K562 (cell line): ENCODE data around the gene LIMS1. TPM values are rescaled to one million over a fixed set of nuclear protein-coding genes. Genes with fewer than 3 reads are reported as not detected.
A peak's percentile ranks its signal among the peaks of the same experiment; 100 is the strongest.

Experiments used
- AFF1 ChIP-seq, 2 experiments: fragments of 450-650 bp; IDR thresholded peaks; 2 replicates each; pipeline ENCODE4 v1.6.1; 2018; ENCODE audit warnings: mild to moderate bottlenecking in 2 of 2, low read depth in 1 of 2; ENCODE audit not compliant: partially characterized antibody in 2 of 2
- ATF1 ChIP-seq, 2 experiments: fragments of 450-650 bp in 1 of 2; IDR thresholded peaks; 2 replicates each; pipeline ENCODE4 v1.6.1; 2016; ENCODE audit warnings: missing compliant biosample characterization in 1 of 2, missing genetic modification characterization in 1 of 2
- ATF4 ChIP-seq: fragments of 450-650 bp; formaldehyde crosslinking; IDR thresholded peaks from 2 replicates; pipeline ENCODE4 v1.4.0; 2022; ENCODE audit warnings: mild to moderate bottlenecking, moderate library complexity
- CAMTA2 ChIP-seq: fragments of 250-450 bp; sonication (Bioruptor Pico); conservative IDR thresholded peaks from 2 replicates; pipeline ENCODE4 v1.5.1; 2022
- CREB1 ChIP-seq, 2 experiments: sonication (generic) in 1 of 2; formaldehyde crosslinking in 1 of 2; IDR thresholded peaks; 2 replicates each; pipeline versions ENCODE4 v1.6.1 to v1.8.0; 2012 to 2022; ENCODE audit warnings: inconsistent platforms in 1 of 2, mild to moderate bottlenecking in 1 of 2, missing genetic modification reagents in 1 of 2, moderate library complexity in 1 of 2
- CXXC5 ChIP-seq: fragments of 250-450 bp; sonication (Bioruptor Pico); IDR thresholded peaks from 2 replicates; pipeline ENCODE4 v1.8.0; 2022; ENCODE audit warnings: inconsistent platforms, mild to moderate bottlenecking, moderate library complexity
- DMBX1 ChIP-seq: fragments of 250-450 bp; sonication (Bioruptor Pico); IDR thresholded peaks from 2 replicates; pipeline ENCODE4 v1.8.0; 2022; ENCODE audit warnings: inconsistent platforms, mild to moderate bottlenecking, moderate library complexity, borderline replicate concordance
- ESRRA ChIP-seq: fragments of 450-650 bp; IDR thresholded peaks from 2 replicates; pipeline ENCODE4 v1.6.1; 2014; ENCODE audit warnings: low read depth, mild to moderate bottlenecking, moderate library complexity, borderline replicate concordance
- FOXK1 ChIP-seq: sonication (generic); formaldehyde crosslinking; IDR thresholded peaks from 2 replicates; pipeline ENCODE4 v1.8.0; 2022; ENCODE audit warnings: missing genetic modification reagents, mild to moderate bottlenecking, borderline replicate concordance
- FOXM1 ChIP-seq, 2 experiments: fragments of 450-650 bp in 1 of 2; sonication (generic) in 1 of 2; formaldehyde crosslinking in 1 of 2; IDR thresholded peaks; 2 replicates each; pipeline versions ENCODE4 v1.6.1 to v1.9.0; 2017 to 2022; ENCODE audit warnings: low read depth in 2 of 2, mild to moderate bottlenecking in 2 of 2, missing genetic modification reagents in 1 of 2, moderate library complexity in 1 of 2
- GABPA ChIP-seq: fragments of 200-800 bp; sonication (Bioruptor generic); conservative IDR thresholded peaks from 2 replicates; pipeline ENCODE4 v1.6.1; 2016; ENCODE audit warnings: low read depth, missing genetic modification characterization, missing compliant biosample characterization
- KDM2B ChIP-seq: fragments of 250-450 bp; sonication (Bioruptor Pico); IDR thresholded peaks from 2 replicates; pipeline ENCODE4 v1.8.0; 2021; ENCODE audit warnings: mild to moderate bottlenecking, moderate library complexity
- MAX ChIP-seq: sonication (generic); formaldehyde crosslinking; IDR thresholded peaks from 2 replicates; pipeline ENCODE4 v1.9.0; 2022; ENCODE audit warnings: mild to moderate bottlenecking, missing genetic modification reagents
- MYC ChIP-seq, 2 experiments: fragments of 250-450 bp in 1 of 2; sonication (Bioruptor Pico) in 1 of 2; IDR thresholded peaks; 2 replicates each; pipeline versions ENCODE4 v1.5.1 to v1.6.1; 2012 to 2021; ENCODE audit warnings: low read depth in 2 of 2, borderline replicate concordance in 1 of 2, improper control_type of control experiment in 1 of 2, low read length in 1 of 2, mild to moderate bottlenecking in 1 of 2, moderate library complexity in 1 of 2
- NCOR1 ChIP-seq: fragments of 450-650 bp; IDR thresholded peaks from 2 replicates; pipeline ENCODE4 v1.6.1; 2016; ENCODE audit warnings: mild to moderate bottlenecking, moderate library complexity
- NFRKB ChIP-seq: fragments of 450-650 bp; IDR thresholded peaks from 2 replicates; pipeline ENCODE4 v1.6.1; 2016; ENCODE audit warnings: low read depth
- SP1 ChIP-seq: sonication (generic); formaldehyde crosslinking; IDR thresholded peaks from 2 replicates; pipeline ENCODE4 v1.8.1; 2022; ENCODE audit warnings: mild to moderate bottlenecking, missing genetic modification reagents
- XRCC5 ChIP-seq: fragments of 200-400 bp; formaldehyde crosslinking; IDR thresholded peaks from 2 replicates; pipeline ENCODE4 v1.6.1; 2017; ENCODE audit warnings: low read depth, mild to moderate bottlenecking, low read length
- ZNF263 ChIP-seq: sonication (generic); formaldehyde crosslinking; IDR thresholded peaks from 2 replicates; pipeline ENCODE4 v1.8.0; 2022; ENCODE audit warnings: mild to moderate bottlenecking, missing genetic modification reagents, borderline replicate concordance
- ZNF668 ChIP-seq: fragments of 250-450 bp; sonication (Bioruptor Pico); IDR thresholded peaks from 2 replicates; pipeline ENCODE4 v1.8.0; 2022; ENCODE audit warnings: mild to moderate bottlenecking, inconsistent platforms
- polyA plus RNA-seq, 8 experiments: library from polyadenylated mRNA; depleted of rRNA in 4 of 8; stranded (reverse) in 5 of 8; unstranded in 3 of 8; fragments of >200 nt; fragmentation: Nextera tagmentation in 2 of 8; fragmentation: Illumina TruSeq in 1 of 8; extraction: Ambion mirVana in 2 of 8; extraction: Trizol in 1 of 8; gene quantifications; 2 replicates each; pipeline versions ENCODE4 v1.2.1 to v1.2.3, GENCODE V29; 2011 to 2014; ENCODE audit warnings: inconsistent platforms in 1 of 8, missing spikeins in 1 of 8
- total RNA-seq, 7 experiments: library from RNA; depleted of rRNA in 6 of 7; stranded (reverse); fragments of >200 nt in 6 of 7; fragmentation: Illumina TruSeq in 2 of 7; extraction: Trizol in 2 of 7; gene quantifications; 2 replicates each; pipeline versions ENCODE4 v1.2.1 to v1.2.3, GENCODE V29; 2011 to 2021; ENCODE audit warnings: low replicate concordance in 1 of 7

LIMS1 gene
- total and polyA plus RNA-seq, 9 of the 15 experiments (the other 6 are each of a cell fraction or from before 2014, with no cell fraction given), result 52.8 to 134 (median 81.0) TPM

GRCh38 chr2:108533832-108534583 lies at the start of gene LIMS1 (continued):
- TF ChIP-seq MAX (CRISPR knock-in tag), result peak; percentile 59; the same call in 1 of the 2 replicates
- TF ChIP-seq ATF4 (CRISPR knock-in tag), result no peak
- peak; percentile 18; the same call in 1 of the 2 replicates for TF ChIP-seq DMBX1
- TF ChIP-seq CAMTA2 (CRISPR knock-in tag), result no peak
- TF ChIP-seq ATF1 (CRISPR knock-in tag; IDR thresholded peaks at IDR 0.05), result no peak; the same call in 1 of the 2 replicates
- TF ChIP-seq ATF1 (tag; IDR thresholded peaks at IDR 0.05), result peak; percentile 43
- TF ChIP-seq NCOR1, result 0 out of 2 replicates have a peak, but pooled peaks have one; percentile 4
- TF ChIP-seq CREB1 (IDR thresholded peaks at IDR 0.05), result 0 out of 2 replicates have a peak, but pooled peaks have one; percentile 19
- TF ChIP-seq CREB1 (CRISPR knock-in tag; IDR thresholded peaks at IDR 0.05), result peak; percentile 43; the same call in 1 of the 2 replicates
- TF ChIP-seq XRCC5, result 0 out of 2 replicates have a peak, but pooled peaks have one; percentile 72
- TF ChIP-seq ZNF668 (CRISPR knock-in tag), result no peak
- peak; percentile 61; the same call in 1 of the 2 replicates for TF ChIP-seq CXXC5 (CRISPR knock-in tag)
- TF ChIP-seq MYC (IDR thresholded peaks at IDR 0.05; ENCODE audit: low read depth, low read length), result peak; percentile 44; the same call in 1 of the 2 replicates
- TF ChIP-seq MYC (CRISPR knock-in tag; IDR thresholded peaks at IDR 0.05; ENCODE audit: borderline replicate concordance, low read depth), result peak; percentile 81; the same call in 1 of the 2 replicates
- no peak for TF ChIP-seq AFF1 (IDR thresholded peaks at IDR 0.05; ENCODE audit: low read depth in 1 of 2, partially characterized antibody in 2 of 2)
- TF ChIP-seq NFRKB, result 0 out of 2 replicates have a peak, but pooled peaks have one; percentile 50
- TF ChIP-seq GABPA (tag), result peak; percentile 48; the same call in 1 of the 2 replicates
- TF ChIP-seq SP1, result peak; percentile 89
- peak; percentile 68 for TF ChIP-seq ZNF263 (CRISPR knock-in tag)
- TF ChIP-seq FOXK1, result peak; percentile 29; the same call in 1 of the 2 replicates
- TF ChIP-seq FOXM1 (IDR thresholded peaks at IDR 0.05; ENCODE audit: low read depth), result no peak
- TF ChIP-seq FOXM1 (CRISPR knock-in tag; IDR thresholded peaks at IDR 0.05; ENCODE audit: low read depth), result 0 out of 2 replicates have a peak, but pooled peaks have one; percentile 30
- peak; percentile 47; the same call in 1 of the 2 replicates for TF ChIP-seq ESRRA
- peak; percentile 84; the same call in 1 of the 2 replicates for TF ChIP-seq KDM2B
